Endothelial cell of umbilical vein (primary cell): ENCODE data around the gene WBP1L. TPM values are rescaled to one million over a fixed set of nuclear protein-coding genes. Genes with fewer than 3 reads are reported as not detected.
A peak's percentile ranks its signal among the peaks of the same experiment; 100 is the strongest.

Experiments
- BruUV-seq: library from RNA; stranded (reverse); fragments of 400-500 nt; replicated peaks from 2 replicates; lab custom pipeline; 2021; lab: Mats Ljungman, UMichigan
- CTCF ChIA-PET: fragments of 300-600, 350-600 bp; sonication (Branson Sonifier 250); formaldehyde crosslinking; loops from one replicate; lab custom pipeline; 2021; ENCODE audit warnings: antibody characterized with exemption, inconsistent platforms; lab: Charles Lee
- POLR2A ChIA-PET: fragments of 300-600, 350-600 bp; sonication (Branson Sonifier 250); formaldehyde crosslinking; loops from one replicate; lab custom pipeline; 2021; ENCODE audit warnings: antibody characterized with exemption, inconsistent platforms; lab: Charles Lee
- DNase-seq: peaks from one replicate; pipeline ENCODE4 v3.0.0-alpha.2; 2011; ENCODE audit warnings: low read depth, low spot score
- FAIRE-seq: peaks from 2 replicates; lab custom pipeline; 2011; peaks lifted over from hg19 to GRCh38; lab: Jason Lieb, UNC
- H2AFZ ChIP-seq: 2 replicates; pipeline ENCODE4 v1.6.0; 2012; ENCODE audit warnings: low read depth, low read length, control low read depth, inconsistent platforms
- H3K27ac ChIP-seq: 2 replicates; pipeline ENCODE4 v1.5.1; 2011; ENCODE audit warnings: low read depth, mild to moderate bottlenecking, control low read depth, low read length, moderate library complexity; ENCODE audit not compliant: insufficient read depth
- H3K27me3 ChIP-seq, 2 experiments: 2 replicates each; pipeline versions ENCODE4 v1.6.0 to v1.6.1; 2011; ENCODE audit warnings: low read length in 2 of 2, mixed read lengths in 1 of 2; ENCODE audit not compliant: control insufficient read depth in 2 of 2, insufficient read depth in 2 of 2
- H3K36me3 ChIP-seq, 2 experiments: 2 replicates in 1 of 2; 3 replicates in 1 of 2; pipeline ENCODE4 v1.5.1; 2011; ENCODE audit warnings: low read length in 2 of 2, mild to moderate bottlenecking in 1 of 2, moderate library complexity in 1 of 2; ENCODE audit not compliant: control insufficient read depth in 2 of 2, insufficient read depth in 2 of 2; ENCODE audit errors: extremely low read depth in 1 of 2
- H3K4me1 ChIP-seq: 3 replicates; pipeline ENCODE4 v1.5.1; 2011; ENCODE audit warnings: mild to moderate bottlenecking, low read length; ENCODE audit not compliant: control insufficient read depth, insufficient read depth; ENCODE audit errors: extremely low read depth
- H3K4me2 ChIP-seq: 2 replicates; pipeline ENCODE4 v1.6.1; 2011; ENCODE audit warnings: low read length, control low read depth, mixed read lengths; ENCODE audit not compliant: insufficient read depth
- H3K4me3 ChIP-seq, 3 experiments: fragments of 200-600 bp in 1 of 3; sonication (generic), shearing (Covaris generic) in 1 of 3; replicated peaks in 1 of 3; 2 replicates each; pipeline ENCODE4 v1.5.1; 2011 to 2016; ENCODE audit warnings: control low read depth in 3 of 3, low read length in 3 of 3, mild to moderate bottlenecking in 2 of 3, inconsistent platforms in 1 of 3, low read depth in 1 of 3, moderate library complexity in 1 of 3; ENCODE audit not compliant: insufficient read depth in 1 of 3
- H3K79me2 ChIP-seq: 2 replicates; pipeline ENCODE4 v1.6.0; 2012; ENCODE audit warnings: low read length, inconsistent platforms; ENCODE audit not compliant: control insufficient read depth, insufficient read depth
- H3K9ac ChIP-seq: replicated peaks from 2 replicates; pipeline ENCODE3; 2011; ENCODE audit warnings: low read length, control low read depth; ENCODE audit not compliant: insufficient read depth; ENCODE audit errors: extremely low read depth
- H3K9me1 ChIP-seq: replicated peaks from 3 replicates; pipeline ENCODE4 v1.6.0; 2011; ENCODE audit warnings: mild to moderate bottlenecking, low read length; ENCODE audit not compliant: control insufficient read depth, insufficient read depth; ENCODE audit errors: extremely low read depth
- H3K9me3 ChIP-seq: replicated peaks from 2 replicates; pipeline ENCODE4 v1.5.1; 2012; ENCODE audit warnings: low read length, inconsistent platforms; ENCODE audit not compliant: control insufficient read depth, insufficient read depth
- H4K20me1 ChIP-seq: replicated peaks from 2 replicates; pipeline ENCODE3; 2011; ENCODE audit warnings: mild to moderate bottlenecking, low read length; ENCODE audit not compliant: control insufficient read depth, insufficient read depth; ENCODE audit errors: extremely low read depth
- CTCF ChIP-seq, 2 donors: IDR thresholded peaks; 1 replicate in 1 of 2; 2 replicates in 1 of 2; pipeline ENCODE4 v1.5.1; 2011; ENCODE audit warnings: low read length in 2 of 2, mild to moderate bottlenecking in 2 of 2, moderate library complexity in 2 of 2, control low read depth in 1 of 2, inconsistent platforms in 1 of 2, low read depth in 1 of 2; ENCODE audit not compliant: insufficient read depth in 1 of 2; ENCODE audit errors: extremely low read depth in 1 of 2
- EZH2 ChIP-seq: IDR thresholded peaks from 2 replicates; pipeline ENCODE4 v1.6.1; 2012; ENCODE audit warnings: borderline replicate concordance, low read depth, mild to moderate bottlenecking, moderate library complexity, low read length, inconsistent platforms; ENCODE audit not compliant: severe bottlenecking
- FOS ChIP-seq: IDR thresholded peaks from 2 replicates; pipeline ENCODE4 v1.6.1; 2011; ENCODE audit warnings: mild to moderate bottlenecking, low read length, moderate library complexity, borderline replicate concordance; ENCODE audit not compliant: insufficient read depth
- GATA2 ChIP-seq: IDR thresholded peaks from 2 replicates; pipeline ENCODE4 v1.7.0; 2011; ENCODE audit warnings: low read depth, mild to moderate bottlenecking, moderate library complexity, mixed read lengths, low read length; ENCODE audit not compliant: insufficient read length, insufficient read depth
- JUN ChIP-seq: IDR thresholded peaks from 2 replicates; pipeline ENCODE4 v1.6.1; 2011; ENCODE audit warnings: borderline replicate concordance, low read depth; ENCODE audit not compliant: insufficient read length, insufficient read depth
- MAX ChIP-seq: IDR thresholded peaks from 2 replicates; pipeline ENCODE4 v1.6.1; 2011; ENCODE audit not compliant: insufficient read depth, insufficient read length
- MYC ChIP-seq: IDR thresholded peaks from one replicate; pipeline ENCODE4 v1.6.1; 2011; ENCODE audit warnings: mild to moderate bottlenecking, low read depth, low read length
- POLR2A ChIP-seq: IDR thresholded peaks from 2 replicates; pipeline ENCODE4 v1.6.1; 2012; ENCODE audit warnings: low read depth, mild to moderate bottlenecking, control low read depth, low read length
- POLR2AphosphoS5 ChIP-seq: IDR thresholded peaks from 2 replicates; pipeline ENCODE4 v1.6.1; 2012; ENCODE audit warnings: low read depth, mild to moderate bottlenecking, control low read depth, low read length, moderate library complexity; ENCODE audit not compliant: insufficient read depth
- dilution Hi-C: fragments of 300-500 bp; cut with MboI; formaldehyde crosslinking; loops from one replicate; pipeline ENCODE4 v1.15.0; 2019; ENCODE audit warnings: low sequenced_read_pairs; ENCODE audit not compliant: extremely low pct_ligation_motif_present
- intact Hi-C: fragments of 100-400 bp; cut with micrococcal nuclease; formaldehyde crosslinking; loops from one replicate; pipeline ENCODE4 v1.10.0; 2022
- polyA plus RNA-seq, 4 experiments: library from polyadenylated mRNA; depleted of rRNA in 3 of 4; stranded (reverse) in 3 of 4; unstranded in 1 of 4; fragments of >200 nt; gene quantifications; 2 replicates each; pipeline versions ENCODE4 v1.2.1 to v1.2.3, GENCODE V29; 2011 to 2012; ENCODE audit warnings: missing spikeins in 1 of 4
- total RNA-seq: library from RNA; stranded (reverse); gene quantifications from 2 replicates; pipeline ENCODE4 v1.2.3, GENCODE V29; 2021

Gene WBP1L
- total and polyA plus RNA-seq, 2 donors (not counting 3 experiments of a cell fraction or from before 2014, with no cell fraction given): 46.0 to 70.3 TPM

GRCh38 chr10:102800611-102801335, 57.0 kb downstream of the WBP1L start:
- TF ChIP-seq FOS (no peak), GATA2 (no peak), POLR2AphosphoS5 (no peak), MAX (no peak), CTCF (IDR thresholded peaks at IDR 0.05; ENCODE audit: extremely low read depth in 1 of 2, insufficient read depth in 1 of 2, low read depth in 1 of 2, low read length in 2 of 2) (no peak), JUN (no peak), MYC (no peak), EZH2 (no peak), POLR2A (no peak)
- no peaks in the 10 kb centered on the region for H3K9me3 ChIP-seq
- H3K9me1 ChIP-seq: no peaks in the 10 kb centered on the region
- H3K9ac ChIP-seq: peak overlapping the region; percentile 60
- intact Hi-C loops: no loop called here
- H3K4me1 ChIP-seq: peaks cover 60% of the 10 kb centered on the region
- H3K79me2 ChIP-seq: peaks cover 5% of the 10 kb centered on the region
- peak; percentile 86 for DNase-seq
- dilution Hi-C loops: no loop called here
- no peak overlapping the region for H3K4me3 ChIP-seq
- H3K27me3 ChIP-seq: no peaks in the 10 kb centered on the region
- ChIA-PET CTCF (interaction anchor here (0.7 to 2.0 kb wide), 11 partner anchors 15 to 101 kb away, joined by 3 to 11 read pairs (median 5); no protein-coding TSS in a partner anchor), POLR2A (interaction anchor here (0.5 to 1.0 kb wide), 2 partner anchors 16 to 25 kb away, joined by 4 read pairs; no protein-coding TSS in a partner anchor)
- BruUV-seq: no TSS peak
- peak overlapping the region; percentile 75 for H3K4me2 ChIP-seq
- H2AFZ ChIP-seq: peak overlapping the region; percentile 45
- peaks cover 3 to 14% of the 10 kb centered on the region in 2 experiments for H3K36me3 ChIP-seq
- peak; percentile 85 for FAIRE-seq
- H4K20me1 ChIP-seq: no peaks in the 10 kb centered on the region
- peak overlapping the region; percentile 85 for H3K27ac ChIP-seq
